Right ventricle myocardium inferior (tissue), 1 donor: ENCODE results near the gene PRRC2C. TPM values are rescaled to one million over a fixed set of nuclear protein-coding genes. Genes with fewer than 3 reads are reported as not detected.
"Not testable (repeated sequence)": the region's sequence is repeated elsewhere in the genome, so short reads cannot be mapped to it uniquely, and the experiment has no call there.

ENCODE experiments used
- ATAC-seq: fragments of 200-7000 bp; cut with Tn5 transposase; one replicate; pipeline ENCODE4 v1.9.1; 2020; ENCODE audit warnings: mild to moderate bottlenecking, moderate library complexity
- DNase-seq: peaks from one replicate; pipeline ENCODE4 v3.0.0; 2021; ENCODE audit errors: missing footprints
- intact Hi-C: fragments of 100-400 bp; cut with DNase I; formaldehyde crosslinking; loops from one replicate; pipeline ENCODE4 v1.11.0; 2022
- total RNA-seq: library from RNA; stranded (reverse); fragmentation: NEBNext Ultra II Directional; extraction: Animal tissue kit (Norgen Biotek cat#: 25700); gene quantifications from one replicate; pipeline ENCODE4 v1.2.1, GENCODE V29; 2021
- donor health status: DM: no; HTN: yes; CAD: no; lungs with severe emphysema.

Gene PRRC2C
- total RNA-seq, 1 donor from 2014 or later: 45.7 TPM

DNA sequence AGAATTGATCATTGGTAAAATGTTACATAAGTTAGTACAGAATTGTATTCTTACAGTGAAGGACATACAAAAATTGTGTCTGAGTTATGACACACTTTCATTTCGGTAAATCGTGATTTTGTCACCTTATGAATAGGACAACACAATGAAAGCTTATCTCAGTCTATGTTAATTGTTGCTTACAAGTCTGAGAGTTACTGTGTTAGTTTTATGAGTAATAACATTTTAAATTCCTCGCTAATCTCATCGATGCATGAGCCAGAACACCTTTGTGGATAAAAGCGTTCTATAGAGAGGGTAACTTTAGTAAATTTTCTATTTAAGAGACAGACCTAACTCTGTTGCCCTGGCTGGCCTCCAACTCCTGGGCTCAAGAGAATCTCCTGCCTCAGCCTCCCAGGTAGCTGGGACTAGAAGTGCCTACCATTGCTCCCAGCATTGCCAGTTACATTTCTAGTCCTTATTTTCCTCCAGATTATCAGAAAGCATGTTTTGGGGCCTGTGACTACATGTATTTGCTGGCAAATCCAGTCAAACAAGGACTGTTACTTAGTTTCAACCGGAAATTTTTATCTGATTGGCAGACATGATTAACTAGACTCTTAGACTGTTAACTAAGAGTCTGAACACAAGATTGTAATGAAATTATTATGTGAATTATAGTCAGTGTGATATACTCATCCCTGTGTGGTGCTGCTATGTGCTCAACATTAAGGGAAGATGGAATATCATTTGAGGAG is 3.0 kb downstream of the PRRC2C start:
- no peak for ATAC-seq
- intact Hi-C loops: no loop called here
- no peak for DNase-seq

DNA sequence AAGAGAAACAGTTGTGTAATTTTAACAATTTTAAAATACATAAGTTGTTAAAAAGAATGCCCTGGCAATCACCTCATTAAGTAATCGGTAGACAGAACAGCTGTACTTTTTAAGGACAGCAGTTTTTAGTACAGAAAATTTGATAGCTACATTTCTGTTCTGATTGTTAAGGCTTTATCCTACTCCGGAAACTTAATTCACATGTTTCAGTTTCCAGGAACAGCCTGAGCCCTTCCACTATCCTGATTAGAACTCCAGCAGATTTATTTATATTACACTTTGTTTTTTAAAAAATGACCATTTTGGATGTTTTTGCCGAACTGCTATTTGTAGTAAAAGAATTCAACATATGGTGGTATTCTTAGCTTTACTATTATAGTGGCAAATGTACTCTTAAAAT is 8.7 kb downstream of the PRRC2C start:
- no peak for ATAC-seq
- DNase-seq: no peak
- intact Hi-C loops: no loop called here

DNA sequence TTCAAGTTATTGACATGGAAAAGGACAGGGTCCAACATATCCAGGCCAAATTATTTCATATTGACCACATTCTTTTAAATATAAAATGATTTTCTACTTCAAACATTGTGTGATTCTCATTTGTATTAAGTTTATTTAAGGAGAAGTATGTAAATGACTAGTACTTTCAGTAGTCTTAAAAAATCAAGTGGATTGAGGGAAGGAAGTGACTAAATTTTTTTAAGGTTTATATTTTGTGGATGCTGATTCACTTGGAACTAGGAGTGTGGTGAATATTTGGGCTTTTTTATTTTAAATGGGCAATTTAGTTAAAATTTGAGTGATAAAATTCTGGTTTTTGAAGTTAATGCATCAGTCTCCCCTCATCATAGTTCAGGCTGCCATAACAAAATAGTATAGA is 10.1 kb downstream of the PRRC2C start:
- DNase-seq: no peak
- intact Hi-C loops: no loop called here
- ATAC-seq: no peak

DNA sequence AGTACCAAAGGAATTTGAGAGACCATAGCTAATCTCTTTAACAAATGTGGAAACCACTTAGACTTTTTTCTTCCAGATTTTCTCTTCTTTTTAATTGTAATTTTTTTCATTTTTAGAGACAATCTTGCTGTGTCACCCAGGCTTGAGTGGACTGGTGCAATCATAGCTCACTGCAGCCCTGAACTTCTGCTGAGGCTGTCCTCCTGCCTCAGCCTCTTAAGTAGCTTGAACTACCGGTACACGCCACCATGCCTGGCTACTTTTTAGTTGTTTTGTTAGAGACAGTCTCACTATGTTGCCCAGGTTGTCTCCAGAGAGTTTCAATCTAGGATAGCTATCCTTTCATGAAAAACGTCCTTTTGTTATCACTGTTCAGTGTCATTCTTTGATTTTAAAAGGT is 15.0 kb downstream of the PRRC2C start:
- intact Hi-C loops: no loop called here
- ATAC-seq (no peak), DNase-seq (no peak)

DNA sequence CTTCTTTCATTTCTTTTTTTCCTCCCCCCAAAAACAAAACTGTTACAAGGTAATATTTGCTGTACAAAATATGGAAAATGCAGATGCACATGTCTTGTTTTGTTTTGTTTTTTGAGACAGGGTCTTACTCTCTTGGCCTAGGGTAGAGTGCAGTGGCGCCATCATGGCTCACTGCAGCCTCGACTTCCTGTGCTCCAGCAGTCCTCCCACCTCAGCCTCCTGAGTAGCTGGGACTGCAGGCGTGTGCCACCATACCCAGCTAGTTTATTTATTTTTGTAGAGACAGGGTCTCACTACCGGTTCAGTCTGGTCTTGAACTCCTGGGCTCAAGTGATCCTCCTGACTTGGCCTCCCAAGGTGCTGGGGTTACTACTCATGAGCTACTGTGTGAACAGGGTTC is 15.5 kb downstream of the PRRC2C start:
- ATAC-seq: no peak
- intact Hi-C loops: no loop called here
- no peak for DNase-seq

DNA sequence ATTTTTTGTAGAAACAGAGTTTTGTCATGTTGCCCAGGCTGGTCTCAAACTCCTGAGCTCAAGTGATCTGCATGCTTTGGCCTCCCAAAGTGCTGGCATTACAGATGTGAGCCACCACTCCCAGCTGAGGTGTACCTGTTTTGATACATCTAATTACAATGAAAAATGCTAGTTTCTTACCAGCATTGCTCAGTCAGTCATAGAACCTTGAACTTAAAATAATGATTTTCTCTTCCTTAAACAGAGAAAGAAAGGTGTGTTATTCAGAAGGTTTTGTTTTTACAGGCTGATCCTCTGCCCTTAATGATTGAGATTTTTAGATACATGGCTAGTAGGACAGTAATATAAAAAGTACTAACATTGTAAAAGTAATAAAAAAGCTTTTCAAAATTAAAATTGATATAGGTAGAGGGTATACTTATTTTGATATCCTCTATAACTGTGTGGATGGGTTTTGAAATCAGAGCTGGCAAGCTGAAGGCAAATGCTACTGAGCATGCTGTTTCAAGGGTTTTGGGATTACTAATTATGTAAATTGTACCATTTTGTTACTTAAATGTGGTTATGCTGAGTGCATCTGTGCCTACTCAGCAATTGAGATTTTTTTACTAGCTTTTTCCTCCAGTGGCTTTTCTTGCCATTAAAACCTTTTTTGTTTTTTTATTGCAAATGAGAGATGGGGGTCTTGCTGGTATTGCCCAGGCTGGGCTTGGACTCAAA is 16.1 kb downstream of the PRRC2C start:
- ATAC-seq: no peak
- intact Hi-C loops: no loop called here

DNA sequence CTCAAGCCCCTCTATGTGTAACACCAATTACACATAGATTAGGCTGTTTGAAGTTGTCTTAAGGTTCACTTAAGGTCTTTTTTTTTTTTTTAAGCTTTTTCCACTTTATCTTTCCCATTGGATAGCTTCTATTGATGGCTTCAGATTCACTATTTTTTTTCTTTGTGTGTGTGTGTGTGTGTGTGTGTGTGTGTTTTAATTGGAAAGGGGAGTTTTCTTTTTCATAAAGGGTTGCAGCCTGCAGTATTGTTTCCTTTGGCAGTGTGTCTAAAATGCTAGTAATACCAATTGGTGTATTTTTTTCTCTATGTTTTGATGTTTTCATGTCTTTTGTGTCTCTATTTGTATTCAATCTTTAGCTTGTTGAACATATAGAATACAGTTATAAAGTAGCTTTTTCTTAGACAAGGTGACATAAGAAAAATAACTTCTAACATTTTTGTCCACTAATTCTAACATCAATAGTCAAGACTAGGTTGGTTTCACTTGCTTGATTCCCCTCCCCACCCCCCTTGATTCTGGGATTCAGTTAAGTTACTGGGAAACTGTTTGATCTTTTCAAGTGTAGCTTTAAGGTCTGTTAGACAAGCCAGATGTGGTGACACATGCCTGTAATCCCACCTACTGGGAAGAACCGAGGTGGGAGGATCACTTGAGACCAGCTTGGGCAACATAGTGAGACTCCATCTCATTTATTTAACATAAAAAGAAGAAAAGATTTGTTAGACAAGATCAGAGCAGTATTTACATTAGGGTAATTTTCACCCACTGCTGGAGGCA is 21.4 kb downstream of the PRRC2C start:
- intact Hi-C loops: no loop called here
- no peak for DNase-seq

More for the DNA sequence above, 16.1 kb downstream of the PRRC2C start:
- no peak for DNase-seq

DNA sequence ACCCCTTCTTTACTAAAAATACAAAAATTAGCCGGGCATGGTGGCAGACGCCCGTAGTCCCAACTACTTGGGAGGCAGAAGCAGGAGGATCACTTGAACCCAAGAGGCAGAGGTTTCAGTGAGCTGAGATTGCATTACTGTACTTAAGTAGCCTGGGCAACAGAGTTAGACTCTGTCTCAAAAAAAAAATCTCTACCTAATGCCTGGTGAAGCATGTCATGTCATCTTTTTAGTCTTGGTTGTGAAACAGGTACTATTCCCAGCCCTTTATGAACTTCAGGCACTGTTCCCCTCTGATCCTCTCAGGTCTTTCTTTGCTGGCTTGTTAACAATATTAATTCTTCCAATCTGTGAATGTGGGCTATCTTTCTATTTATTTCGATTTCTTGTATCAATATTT is 22.1 kb downstream of the PRRC2C start:
- ATAC-seq: no peak
- intact Hi-C loops: no loop called here
- no peak for DNase-seq

More for the DNA sequence above, 21.4 kb downstream of the PRRC2C start:
- no peak for ATAC-seq

DNA sequence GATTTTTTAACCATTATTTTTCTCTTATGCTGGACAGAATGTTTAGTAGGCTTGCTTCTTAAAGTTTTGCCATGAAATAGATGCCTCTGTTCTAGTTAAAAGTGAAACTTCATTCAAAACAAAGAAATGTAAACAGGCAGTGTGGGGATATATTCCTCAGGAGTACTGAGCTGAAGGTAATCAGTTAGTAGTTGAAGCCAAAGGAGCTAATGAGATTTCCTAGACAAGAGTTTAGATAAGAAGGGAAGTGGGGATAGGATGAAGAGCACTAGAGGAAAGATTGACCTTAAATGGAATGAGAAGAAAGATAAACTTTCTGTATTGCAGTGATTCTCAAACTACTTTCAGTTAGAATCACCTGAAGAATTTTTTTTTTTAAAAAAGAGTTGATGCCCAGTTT is 23.9 kb downstream of the PRRC2C start:
- ATAC-seq: no peak

DNA sequence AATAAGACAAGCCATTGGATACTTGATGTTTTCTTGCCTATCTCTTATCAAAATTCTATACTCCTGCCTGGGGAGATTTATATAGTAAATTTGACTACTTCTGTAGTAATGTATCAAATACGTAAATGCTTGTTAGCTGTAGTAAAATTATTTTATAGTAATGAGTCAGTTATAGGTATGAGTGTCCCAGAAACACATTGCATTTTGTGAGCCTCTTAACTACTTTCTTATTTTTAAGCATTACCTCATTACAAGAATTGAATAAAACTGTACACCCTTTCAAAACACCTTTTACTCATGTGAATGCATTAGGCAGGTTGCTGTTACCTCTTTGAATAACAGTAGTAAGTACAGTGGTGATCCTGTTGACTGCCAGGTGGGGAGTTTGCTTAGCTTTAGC is 28.4 kb downstream of the PRRC2C start:
- intact Hi-C loops: no loop called here
- DNase-seq (no peak), ATAC-seq (no peak)

More for the DNA sequence above, 23.9 kb downstream of the PRRC2C start:
- no peak for DNase-seq
- intact Hi-C loops: no loop called here

DNA sequence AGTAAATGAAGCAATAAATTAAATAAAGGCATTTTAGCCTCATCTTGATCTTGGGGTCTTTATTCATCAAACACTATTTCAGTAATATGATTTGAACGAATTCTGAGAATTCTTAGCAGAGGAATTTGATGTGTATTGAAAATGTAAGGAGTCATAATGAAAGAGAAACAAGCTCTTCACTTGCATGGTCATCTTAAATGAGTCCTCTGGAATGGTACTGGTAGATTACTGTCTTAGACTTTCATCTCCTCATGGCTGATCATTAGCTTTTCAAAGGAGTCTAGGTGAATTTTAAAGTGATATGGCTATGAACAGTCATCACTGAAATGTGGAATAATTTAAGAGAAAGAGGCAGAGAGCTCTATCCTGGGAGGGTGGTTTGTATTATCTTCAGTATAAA is 30.0 kb downstream of the PRRC2C start:
- DNase-seq (no peak), ATAC-seq (no peak)
- intact Hi-C loops: no loop called here

DNA sequence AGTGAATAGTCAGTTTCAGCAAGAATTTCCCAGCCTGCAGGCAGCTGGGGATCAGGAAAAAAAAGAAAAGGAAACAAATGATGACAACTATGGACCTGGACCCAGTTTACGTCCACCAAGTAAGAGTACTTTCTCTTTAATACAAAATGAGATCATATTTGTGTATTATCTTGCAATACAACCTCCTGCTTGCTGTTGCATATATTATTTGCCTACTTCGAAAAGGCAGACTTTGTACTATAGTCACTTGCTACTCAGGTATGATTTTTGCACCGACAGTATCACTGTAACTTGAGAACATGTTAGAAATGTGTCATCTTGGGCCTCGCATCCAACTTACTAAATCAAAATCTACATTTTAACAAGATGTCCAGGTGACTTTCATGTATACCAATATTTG is 30.4 kb downstream of the PRRC2C start:
- ATAC-seq (no peak), DNase-seq (no peak)
- intact Hi-C loops: loop anchor here (2.0 kb wide), 1 partner anchor 23 kb away; no protein-coding TSS in a partner anchor

DNA sequence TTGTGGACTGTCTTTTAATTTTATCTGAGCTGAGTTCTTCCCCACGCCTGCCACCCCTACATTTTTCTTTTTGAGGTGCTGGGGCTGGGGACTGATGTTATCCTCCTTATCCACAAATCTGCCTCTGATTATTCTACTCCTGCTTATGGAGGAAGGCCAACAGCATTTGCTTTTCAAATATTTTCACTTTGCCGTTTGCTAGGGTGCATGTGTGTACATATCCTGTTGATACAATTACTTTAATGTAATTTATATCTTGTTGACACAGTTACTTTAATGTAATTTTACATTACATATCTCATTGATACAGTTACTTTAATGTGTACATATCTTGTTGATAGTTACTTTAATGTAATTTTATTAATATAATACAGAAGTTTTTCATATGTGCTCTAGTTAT is 36.2 kb downstream of the PRRC2C start:
- no peak for ATAC-seq
- intact Hi-C loops: no loop called here
- DNase-seq: no peak

DNA sequence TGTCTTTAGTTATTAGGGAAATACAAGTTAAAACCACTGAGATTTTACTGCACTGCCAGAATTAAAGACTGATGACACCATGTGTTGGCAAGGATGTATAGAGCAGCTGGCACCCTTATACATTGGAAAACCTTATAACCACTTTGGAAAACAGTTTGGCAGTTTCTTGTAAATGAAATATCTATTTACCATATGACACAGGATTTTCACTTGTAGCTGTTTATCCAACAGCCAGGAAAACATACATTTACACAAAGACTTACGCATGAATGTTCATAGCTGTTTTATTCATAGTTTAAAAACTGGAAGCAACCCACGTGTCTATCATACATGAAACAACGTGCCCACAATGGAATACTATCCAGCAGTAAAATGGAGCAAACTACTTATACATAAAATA is 45.3 kb downstream of the PRRC2C start:
- intact Hi-C loops: loop anchor here (10.0 kb wide), 1 partner anchor 54 kb away; no protein-coding TSS in a partner anchor
- ATAC-seq (no peak), DNase-seq (no peak)

DNA sequence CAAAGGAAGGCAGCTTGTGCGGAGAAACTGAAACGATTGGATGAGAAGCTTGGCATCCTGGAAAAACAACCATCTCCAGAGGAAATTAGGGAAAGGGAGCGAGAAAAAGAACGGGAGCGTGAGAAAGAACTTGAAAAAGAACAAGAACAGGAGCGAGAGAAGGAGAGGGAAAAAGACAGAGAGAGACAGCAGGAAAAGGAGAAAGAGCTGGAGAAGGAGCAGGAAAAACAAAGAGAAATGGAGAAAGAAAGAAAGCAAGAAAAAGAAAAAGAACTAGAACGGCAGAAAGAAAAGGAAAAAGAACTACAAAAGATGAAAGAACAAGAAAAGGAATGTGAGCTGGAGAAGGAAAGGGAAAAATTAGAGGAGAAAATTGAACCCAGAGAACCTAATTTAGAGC is 47.2 kb downstream of the PRRC2C start:
- ATAC-seq (no peak), DNase-seq (no peak)
- intact Hi-C loops: loop anchor here (10.0 kb wide), 1 partner anchor 52 kb away; no protein-coding TSS in a partner anchor

DNA sequence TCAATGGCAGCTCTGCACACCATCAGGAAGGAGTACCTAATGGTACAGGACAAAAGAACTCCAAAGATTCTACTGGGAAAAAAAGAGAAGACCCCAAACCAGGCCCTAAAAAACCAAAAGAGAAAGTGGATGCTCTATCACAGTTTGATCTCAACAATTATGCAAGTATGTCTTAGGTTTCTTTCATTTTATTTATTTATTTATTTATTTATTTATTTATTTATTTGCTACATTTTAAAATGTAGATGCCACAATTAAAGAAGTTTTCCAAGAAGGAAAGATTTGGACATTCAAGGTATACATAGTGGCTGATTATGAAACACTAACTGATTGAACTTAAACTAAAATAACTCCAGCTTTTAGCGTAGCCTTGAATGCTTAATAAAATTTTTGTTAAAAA is 60.2 kb downstream of the PRRC2C start:
- intact Hi-C loops: no loop called here
- no peak for ATAC-seq
- no peak for DNase-seq

DNA sequence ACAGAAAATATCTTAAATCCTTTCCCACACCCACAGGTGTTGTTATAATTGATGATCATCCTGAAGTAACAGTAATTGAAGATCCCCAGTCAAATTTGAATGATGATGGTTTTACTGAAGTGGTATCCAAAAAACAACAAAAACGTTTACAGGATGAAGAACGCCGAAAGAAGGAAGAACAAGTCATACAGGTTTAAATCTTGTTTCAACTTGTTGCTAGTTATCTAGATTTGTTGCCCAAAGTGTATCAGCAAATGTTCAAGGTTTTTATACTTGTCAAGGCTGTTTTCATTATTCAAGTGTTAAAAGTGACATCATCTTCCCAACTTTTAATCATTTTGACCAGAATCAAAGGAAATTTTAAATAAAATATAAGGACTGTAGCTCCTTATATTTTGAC is 64.7 kb downstream of the PRRC2C start:
- ATAC-seq (no peak), DNase-seq (no peak)
- intact Hi-C loops: no loop called here

DNA sequence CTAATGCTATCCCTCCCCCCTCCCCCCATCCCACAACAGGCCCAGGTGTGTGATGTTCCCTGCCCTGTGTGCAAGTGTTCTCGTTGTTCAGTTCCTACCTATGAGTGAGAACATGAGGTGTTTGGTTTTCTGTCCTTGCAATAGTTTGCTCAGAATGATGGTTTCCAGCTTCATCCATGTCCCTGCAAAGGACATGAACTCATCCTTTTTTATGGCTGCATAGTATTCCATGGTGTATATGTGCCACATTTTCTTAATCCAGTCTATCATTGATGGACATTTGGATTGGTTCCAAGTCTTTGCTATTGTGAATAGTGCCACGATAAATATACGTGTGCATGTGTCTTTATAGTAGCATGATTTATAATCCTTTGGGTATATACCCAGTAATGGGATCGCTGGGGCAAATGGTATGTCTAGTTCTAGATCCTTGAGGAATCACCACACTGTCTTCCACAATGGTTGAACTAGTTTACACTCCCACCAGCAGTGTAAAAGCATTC is 65.3 kb downstream of the PRRC2C start:
- ATAC-seq, DNase-seq, intact Hi-C loops: not testable (repeated sequence)

DNA sequence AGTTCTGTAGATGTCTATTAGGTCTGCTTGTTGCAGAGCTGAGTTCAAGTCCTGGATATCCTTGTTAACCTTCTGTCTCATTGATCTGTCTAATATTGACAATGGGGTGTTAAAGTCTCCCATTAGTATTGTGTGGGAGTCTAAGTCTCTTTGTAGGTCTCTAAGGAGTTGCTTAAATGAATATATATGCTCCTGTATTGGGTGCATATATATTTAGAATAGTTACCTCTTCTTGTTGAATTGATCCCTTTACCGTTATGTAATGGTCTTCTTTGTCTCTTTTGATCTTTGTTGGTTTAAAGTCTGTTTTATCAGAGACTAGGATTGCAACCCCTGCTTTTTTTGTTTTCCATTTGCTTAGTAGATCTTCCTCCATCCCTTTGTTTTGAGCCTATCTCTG is 68.6 kb downstream of the PRRC2C start:
- intact Hi-C loops, ATAC-seq, DNase-seq: not testable (repeated sequence)
